Skin of body (tissue), 2 donors: ENCODE results near the gene CCDC15. TPM values are rescaled to one million over a fixed set of nuclear protein-coding genes. Genes with fewer than 3 reads are reported as not detected.

Experiments
- DNase-seq: peaks from one replicate; lab custom pipeline; 2025; lab: John Stamatoyannopoulos, UW
- total RNA-seq: library from RNA; depleted of rRNA; stranded (reverse); fragments of >200 nt; gene quantifications from one replicate; pipeline ENCODE4 v1.2.3, GENCODE V29; 2014

The CCDC15 gene, protein sequence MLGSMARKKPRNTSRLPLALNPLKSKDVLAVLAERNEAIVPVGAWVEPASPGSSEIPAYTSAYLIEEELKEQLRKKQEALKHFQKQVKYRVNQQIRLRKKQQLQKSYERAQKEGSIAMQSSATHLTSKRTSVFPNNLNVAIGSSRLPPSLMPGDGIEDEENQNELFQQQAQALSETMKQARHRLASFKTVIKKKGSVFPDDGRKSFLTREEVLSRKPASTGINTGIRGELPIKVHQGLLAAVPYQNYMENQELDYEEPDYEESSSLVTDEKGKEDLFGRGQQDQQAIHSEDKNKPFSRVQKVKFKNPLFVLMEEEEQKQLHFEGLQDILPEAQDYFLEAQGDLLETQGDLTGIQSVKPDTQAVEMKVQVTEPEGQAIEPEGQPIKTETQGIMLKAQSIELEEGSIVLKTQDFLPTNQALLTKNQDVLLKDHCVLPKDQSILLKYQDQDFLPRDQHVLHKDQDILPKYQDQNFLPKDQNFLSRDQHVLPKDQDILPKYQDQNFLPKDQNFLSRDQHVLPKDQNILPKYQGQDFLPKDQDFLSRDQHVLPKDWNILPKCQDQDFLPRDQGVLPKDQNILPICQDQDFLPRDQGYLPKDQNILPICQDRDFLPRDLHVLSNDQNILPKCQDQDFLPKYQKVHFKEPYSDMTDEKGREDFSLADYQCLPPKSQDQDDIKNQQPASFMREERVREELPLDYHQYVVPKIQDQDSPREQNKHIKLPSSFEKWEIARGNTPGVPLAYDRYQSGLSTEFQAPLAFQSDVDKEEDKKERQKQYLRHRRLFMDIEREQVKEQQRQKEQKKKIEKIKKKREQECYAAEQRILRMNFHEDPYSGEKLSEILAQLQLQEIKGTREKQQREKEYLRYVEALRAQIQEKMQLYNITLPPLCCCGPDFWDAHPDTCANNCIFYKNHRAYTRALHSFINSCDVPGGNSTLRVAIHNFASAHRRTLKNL
- total RNA-seq: 4.3 TPM

DNA sequence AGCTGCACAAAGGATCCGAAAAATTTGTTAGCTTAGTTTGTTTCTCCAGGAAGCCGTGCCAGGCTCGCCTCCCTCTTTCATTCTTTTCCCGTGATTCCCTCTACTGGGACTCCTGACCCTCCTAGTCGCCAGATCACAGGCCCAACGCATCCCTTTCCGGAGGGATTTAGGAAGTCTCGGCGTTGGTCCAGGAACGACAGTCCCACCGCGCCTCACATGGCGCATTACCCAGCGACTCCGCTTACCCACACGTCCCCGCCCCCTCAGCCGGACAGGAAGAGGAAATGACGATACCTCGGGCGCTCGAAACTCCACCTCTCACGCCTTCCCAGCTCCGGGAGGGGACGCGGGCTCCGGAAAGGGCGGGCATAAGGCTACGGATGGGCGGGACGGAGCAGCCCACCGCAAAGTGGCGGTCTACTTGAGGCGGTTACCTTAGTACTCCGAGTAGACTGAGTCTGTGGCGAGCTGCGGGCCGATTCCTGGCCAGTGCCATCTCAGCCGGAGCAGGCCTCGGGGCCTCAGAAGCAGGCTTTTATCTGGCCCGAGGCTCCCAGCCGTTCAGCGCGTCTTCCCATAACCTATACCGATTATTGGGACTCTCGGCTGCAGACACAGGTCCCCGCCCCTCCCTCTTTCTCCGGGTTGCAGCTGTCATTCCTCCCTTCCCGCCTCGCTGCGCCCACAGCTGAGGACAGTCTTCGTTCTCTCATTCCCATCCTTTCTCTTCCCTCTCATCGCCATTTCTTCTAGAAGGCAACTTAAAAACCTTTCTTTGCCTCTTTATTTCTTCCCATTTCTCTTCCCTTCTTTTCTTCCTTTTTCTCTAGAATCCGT is at the start of gene CCDC15:
CCDC15 (plus strand) TSS at position 450 of the 837 bp plus-strand sequence. CDS start 531 bp downstream, outside the sequence.
- DNase-seq: peak; percentile 99

DNA sequence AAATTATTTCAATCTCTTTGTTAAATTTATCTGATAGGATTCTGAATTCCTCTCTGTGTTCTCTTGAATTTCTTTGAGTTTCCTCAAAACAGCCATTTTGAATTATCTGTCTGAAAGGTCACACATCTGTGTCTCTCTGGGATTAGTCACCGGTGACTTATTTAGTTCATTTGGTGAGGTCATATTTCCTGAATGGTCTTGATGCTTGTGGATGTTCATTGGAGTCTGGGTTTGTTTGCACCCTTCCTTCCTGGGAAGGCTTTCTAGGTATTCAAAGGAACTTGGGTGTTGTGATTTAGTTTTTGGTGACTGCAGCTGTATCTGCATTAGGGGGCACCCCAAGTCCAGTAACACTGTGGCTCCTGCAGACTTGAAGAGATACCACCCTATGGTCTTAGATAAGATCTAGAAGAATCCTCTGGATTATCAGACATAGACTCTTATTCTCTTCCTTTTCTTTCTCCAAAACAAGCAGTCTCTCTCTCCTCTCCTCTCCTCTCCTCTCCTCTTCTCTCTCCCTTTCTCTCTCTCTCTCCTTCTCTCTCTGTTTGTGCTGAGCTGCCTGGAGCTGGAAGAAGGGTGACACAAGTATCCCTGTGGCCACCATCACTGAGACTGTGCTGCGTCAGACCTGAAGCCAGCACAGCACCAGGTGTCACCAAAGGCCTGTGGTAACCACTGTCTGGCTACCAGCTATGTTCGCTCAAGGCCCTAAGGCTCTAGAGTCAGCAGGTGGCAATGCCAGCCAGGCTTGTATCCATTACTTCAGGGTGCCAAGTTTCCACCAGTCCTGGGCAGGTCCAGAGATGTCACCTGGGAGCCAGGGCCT is 38.2 kb upstream of the CCDC15 start:
- DNase-seq: no peak

DNA sequence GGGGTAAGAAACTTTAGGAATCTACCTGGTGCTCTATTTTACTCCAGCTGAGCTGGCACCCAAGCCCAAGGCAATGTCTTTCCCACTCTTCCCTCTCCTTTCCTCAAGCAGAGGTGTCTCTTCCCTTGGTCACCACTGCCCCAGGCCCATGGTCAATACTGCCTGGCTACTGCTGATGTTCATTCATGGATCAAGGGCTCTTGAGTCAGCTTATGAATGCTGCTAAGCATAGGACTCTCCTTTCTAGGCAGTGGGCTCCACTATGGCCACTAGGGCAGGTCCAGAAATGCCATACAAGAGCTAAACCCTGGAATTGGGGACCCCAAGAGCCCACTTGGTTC is 37.7 kb upstream of the CCDC15 start:
- DNase-seq: no peak

DNA sequence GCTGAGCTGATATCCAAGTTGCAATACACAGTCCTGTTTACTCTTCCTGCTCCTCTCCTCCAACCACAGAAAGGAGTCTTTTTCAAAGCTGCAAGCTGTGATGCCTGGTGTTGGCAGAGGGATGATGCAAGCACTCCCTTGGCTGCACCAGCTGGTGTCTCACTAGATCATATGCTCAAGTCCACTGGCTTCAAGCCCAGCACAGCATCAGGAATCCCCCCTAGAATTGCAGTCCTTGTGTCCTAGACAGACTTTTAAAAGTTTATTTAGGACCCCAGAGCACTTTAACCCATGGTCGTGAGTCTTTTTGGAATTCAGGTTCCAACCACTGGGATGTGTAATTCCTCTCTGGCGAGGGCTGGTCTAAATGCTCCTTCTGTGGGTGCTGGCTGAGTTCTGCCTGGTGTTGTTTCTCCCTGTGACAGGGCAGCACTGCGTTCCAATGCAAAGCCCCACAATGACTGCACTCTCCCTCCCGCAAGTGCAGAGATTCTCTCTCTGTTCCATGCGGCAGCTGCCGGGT is 36.8 kb upstream of the CCDC15 start:
- no peak for DNase-seq

DNA sequence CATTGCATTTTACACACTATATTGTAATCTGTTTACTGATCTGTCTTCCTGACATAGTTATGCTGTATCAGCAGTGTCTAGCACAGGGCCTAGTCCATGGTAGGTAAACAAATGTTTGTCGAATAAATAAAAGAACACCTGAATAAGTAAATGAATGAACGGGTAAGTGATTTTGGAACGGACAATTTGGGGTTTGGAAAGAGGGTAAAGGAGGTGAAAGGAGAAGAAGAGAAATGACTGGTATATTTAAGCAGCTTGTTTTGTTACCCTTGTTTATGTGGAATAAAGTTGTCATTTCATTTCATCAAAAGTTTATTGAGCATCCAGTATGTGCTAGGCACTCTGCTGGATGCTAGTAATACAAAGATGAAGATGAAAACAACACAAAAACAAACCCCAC is 35.1 kb upstream of the CCDC15 start, which contains the start of gene HEPN1:
HEPN1 (plus strand) TSS at position 301 of the 400 bp plus-strand sequence.
- no peak for DNase-seq

DNA sequence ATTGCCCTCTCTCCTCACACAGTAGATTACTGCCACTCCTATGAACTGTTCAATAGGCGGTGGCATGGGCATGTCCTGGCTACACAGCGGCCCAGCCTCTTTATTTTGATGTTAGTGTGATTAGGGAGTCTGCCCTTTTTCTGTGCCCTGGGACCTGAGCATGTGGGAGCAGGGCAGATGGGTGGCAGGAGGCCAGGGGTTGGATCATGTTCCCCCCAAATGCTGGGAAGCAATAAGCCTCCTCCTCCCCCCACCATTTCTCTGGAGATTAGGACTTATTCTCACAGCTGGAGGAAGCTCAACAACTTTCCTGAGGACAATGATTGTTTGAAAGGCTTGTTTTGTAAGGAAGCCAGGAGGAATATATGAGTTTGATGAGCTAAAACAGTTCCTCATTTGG is 34.1 kb upstream of the CCDC15 start:
- no peak for DNase-seq

DNA sequence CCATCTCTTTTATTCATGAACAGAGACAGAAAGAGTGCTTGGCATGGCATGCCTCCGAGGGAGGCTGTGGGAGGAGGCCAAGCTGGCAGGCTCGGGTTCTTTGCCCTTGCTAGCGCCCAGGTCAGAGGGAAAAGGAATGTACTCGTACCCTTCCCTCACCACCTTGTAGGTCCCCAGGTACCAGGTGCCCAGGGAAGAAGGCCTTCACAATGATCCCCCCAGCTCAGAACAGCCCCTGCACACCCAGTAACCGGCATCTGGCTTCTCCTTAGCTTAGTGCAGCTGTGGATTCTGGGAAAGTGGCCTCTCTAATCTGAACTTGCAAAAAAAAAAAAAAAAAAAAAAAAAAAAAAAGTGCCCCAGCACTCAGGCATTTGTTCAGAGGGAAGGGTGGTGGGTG is 33.6 kb upstream of the CCDC15 start:
- DNase-seq: no peak

DNA sequence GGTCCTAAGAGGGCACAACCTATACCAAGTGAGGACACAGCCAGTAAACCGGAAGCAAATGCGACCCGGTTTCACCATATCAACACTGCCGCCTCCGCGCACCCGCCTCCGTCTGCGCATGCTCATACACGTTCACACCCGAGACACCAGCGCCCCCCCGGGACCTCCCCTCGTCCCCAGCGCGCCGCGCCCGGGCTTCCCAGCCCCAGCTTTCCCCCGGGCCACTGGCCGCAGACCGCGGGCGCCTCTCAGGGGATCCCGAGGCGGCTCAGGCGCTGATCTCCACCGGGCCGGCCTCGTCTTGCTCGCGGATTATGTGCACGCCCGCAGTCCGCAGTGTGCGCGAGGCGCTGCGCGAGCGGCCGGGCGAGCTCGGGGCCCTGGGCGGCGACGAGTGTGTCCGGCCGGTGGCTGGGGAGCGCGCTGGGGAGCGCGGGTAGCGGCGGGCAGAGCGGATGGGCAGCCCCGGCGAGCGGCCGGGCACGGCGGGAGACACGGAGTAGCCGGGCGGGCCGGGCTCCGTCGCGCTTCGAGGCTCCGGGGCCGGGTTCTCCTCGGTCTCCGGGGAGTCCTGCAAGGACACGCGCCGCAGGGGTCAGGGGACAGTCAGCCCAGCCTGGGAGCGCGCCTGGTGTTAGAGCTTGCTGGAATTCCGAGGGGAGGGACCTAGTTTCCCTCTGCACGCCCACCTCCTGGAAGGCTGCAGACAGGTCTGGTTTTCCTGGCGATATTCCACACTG is 33.0 kb upstream of the CCDC15 start:
- peak; percentile 33 for DNase-seq

DNA sequence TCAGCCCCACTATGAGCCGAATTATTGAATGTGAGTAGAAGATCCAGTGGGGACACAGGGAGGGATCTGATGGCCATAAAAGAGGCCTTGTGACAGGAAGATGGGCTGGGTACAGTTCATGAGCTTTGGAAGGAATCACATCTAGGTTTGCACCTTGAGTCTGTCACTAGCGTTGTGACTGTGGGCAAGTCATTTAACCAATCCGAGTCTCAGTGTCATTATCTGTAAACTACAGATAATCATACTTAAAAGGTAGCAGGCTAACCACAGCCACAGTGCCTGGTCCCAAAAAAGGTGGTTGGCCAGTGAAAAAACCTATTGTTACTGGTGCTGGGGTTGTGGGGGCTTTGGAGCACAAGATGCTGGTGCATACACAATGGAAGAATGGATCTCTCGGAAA is 31.2 kb upstream of the CCDC15 start:
- no peak for DNase-seq

DNA sequence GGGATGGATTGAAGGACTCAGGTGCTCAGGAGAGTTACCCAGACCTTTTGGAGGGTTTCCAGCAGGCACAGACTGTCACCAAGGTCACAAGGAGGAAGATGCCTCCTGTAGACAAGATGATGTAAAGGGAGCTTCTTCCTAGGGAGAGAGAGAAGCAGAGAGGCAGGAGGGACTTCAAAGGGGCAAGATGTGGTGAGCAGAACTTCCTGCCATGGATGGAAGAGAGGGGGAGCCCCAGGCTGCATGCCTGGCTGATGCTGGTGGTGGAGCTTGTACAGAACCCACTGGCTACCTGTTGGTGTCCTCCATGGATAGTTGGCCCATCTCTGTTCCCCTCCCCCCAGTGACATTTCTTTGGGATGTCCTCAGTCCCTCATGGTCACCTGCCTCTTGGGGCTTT is 30.7 kb upstream of the CCDC15 start:
- DNase-seq: no peak

DNA sequence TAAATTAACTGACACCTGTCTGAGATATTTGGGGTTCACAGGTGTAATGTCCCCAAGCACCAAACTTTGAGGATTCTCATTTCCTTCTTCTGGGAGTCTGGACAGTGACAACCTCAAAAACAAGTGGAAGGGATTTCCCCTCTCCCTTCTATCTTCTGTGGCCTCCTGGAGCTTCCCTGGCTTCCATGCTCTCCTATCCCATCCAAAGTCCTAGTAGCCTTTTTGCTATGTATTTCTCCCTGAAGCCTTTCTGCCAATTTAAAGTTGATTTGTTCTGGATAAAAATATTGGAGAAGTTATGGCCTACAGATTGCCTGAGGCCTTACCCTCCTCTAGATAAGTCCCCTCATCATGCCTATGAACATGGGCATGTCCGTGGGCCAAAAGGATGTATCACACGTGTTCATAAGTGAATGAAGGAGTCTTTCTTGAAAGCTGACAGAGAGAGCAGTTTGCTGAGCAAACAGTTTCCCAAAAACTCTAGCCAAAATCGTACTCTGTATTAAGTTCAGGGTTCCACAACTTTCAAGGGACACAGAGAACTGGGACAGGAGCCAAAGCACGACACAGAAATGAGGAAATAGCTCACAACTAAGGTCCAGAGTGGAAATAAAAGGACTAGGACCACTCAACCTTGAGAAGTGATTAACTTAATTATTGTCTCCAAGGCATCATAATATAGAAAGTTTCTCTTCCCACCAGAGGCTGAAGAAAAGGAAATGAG is 24.9 kb upstream of the CCDC15 start:
- DNase-seq: no peak

DNA sequence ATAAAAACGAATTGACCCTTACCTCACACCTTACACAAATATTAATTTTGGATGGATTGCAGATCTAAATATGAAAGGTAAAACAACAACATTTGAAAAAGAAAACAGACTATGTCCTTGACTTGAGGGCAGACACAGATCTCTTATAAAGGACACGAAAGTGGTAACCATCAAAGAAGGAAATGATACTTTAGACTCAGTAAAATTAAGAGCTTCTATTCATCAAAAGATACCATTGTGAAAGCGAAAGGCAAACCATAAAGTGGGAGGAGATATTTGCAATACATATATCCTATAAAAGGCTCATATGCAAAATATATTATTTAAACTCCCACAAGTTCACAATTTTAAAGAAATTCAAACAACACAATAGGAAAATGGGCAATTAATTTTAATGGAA is 23.2 kb upstream of the CCDC15 start:
- no peak for DNase-seq

DNA sequence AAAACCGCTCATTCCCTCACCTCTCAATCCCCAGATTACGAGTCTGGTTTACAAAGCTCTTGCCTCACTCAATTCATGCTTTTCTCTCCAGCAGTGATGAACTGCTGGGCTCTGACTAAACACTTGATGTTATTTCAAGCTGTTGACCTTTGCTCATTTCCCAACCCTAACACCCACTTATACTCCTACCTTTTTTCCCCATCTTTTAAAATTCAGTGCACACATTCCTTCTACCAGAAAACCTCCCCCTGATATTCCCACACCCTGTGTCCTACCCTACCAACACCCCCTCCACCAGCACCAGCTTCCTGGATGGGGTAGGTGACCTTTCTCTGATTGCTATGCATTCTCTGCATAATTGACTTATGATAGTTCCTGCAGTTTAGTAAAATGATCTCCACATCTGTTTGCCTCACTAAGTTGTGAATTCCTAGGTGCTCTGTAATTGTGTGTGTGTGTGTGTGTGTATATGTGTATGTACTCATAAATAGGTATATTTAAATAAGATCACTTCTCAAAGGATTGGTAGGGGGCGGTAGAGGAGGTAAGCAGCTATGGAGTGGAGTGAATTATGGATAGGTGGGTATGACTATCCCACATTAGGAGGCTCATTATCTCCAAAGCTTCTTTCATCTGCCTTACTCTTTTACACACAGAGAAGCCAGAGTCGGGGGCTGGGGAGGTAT is 19.0 kb upstream of the CCDC15 start:
- DNase-seq: no peak

DNA sequence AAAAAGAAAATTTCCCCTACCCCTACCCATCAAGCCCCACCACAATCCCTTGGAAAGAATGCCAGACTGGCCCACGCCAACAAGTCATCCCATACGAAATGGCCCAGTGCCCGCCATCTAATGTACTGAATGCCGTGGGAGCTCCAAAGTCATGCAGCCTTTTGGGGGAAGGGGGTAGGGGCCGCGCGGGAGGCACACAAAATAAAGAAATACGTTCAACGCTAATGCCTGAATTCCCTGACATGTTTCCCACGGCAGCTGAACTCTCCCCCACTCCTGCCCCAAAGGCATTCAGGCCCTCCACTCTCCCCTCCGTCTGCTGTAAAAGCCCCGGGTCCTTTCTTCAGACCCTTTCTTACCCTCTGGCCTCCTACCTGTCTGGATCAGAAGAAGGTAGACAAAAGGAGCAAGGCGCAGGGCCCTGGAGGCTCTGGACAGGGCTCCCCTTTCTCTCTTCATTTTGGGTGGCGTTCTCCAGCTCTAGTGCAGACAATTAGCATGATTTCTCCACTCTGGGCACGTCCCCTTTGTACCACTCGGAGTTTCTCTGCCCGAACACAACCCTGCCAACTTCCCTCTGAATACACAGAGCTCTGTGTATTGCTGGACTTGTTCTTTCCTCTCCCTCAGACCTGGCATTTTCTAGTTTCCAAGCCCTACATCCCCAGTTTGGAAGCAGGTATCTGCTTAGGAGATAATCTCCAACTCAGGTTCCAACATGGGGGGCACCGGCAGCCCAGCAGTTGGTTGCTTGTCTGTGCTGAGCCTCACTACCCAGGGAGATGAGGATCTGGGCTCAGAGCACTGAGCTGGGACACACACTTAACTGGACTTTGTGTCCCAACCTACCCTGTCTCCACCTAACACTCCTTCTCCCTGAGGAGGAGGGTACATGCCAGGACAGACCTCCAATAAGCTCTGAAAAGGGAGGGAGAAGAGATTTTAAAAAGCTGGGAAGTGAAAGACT is 18.2 kb upstream of the CCDC15 start, which contains the start of gene HEPACAM:
HEPACAM (minus strand) TSS at position 500 of the 967 bp plus-strand sequence; CDS start at position 459, 41 bp downstream.
- no peak for DNase-seq

DNA sequence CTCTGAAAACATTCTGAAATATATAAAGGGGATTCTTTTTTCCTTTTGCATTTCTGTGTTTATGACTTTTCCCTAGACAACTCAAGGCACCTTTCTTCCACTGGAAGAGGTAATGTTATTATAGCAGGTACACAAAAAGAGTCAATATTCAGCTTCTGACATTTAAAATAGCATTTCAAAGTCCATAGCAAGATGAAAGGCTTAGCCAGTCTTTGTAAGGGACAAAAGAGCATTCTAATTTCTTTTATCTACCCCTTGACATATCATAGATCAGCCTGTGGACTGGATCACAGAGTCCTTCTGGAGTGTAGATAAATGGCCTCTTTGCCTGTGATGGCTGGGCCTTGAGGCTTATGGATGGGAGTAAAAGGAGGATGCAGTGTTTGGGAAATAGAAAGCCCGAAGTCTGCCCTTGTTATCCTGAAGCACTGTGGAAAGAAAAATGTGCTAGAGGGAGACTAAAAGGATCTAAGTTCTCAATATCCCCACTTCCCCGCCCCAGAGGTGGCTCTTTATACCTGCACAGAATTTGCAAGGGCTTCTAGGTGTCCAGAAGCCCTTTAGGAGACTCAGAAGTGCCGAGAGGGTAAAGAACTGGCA is 16.6 kb upstream of the CCDC15 start:
- DNase-seq: no peak

DNA sequence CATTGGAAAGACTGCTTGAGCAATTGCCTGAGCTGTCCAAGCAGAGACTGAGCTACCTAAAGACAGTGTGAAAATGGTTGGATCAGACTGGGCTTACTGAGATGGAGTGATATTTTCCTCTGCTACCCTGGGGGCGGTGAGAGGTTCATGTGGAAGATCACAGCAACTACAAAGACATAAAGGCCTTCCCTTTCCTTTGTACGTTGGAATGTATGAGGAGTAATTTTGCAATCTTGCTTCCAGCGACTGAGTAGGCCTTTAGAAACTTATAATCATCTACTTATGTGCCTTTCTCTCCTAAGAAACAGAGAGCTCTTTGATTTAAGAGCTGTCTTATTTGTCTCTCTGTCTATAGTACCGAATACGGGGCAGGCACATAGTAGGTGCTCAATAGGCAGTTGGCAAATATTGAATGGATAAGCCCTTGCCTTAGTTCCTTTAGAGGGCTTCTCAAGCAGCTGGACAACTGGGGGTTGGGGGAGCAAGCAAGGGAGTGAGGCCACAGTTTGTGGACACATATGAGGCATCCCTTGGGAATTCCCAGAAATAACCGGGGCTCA is 15.7 kb upstream of the CCDC15 start:
- DNase-seq: no peak
